H9 (cell line): ENCODE results near the gene ALG12. TPM values are rescaled to one million over a fixed set of nuclear protein-coding genes. Genes with fewer than 3 reads are reported as not detected.

ENCODE experiments used
- DNase-seq: peaks from one replicate; pipeline ENCODE4 v3.0.0-alpha.2; 2017
- H2AFZ ChIP-seq: one replicate; pipeline ENCODE4 v1.6.1; 2013; ENCODE audit warnings: mild to moderate bottlenecking, low read length, control low read depth, moderate library complexity
- H2AK5ac ChIP-seq: 2 replicates; pipeline ENCODE4 v1.6.1; 2013; ENCODE audit warnings: low read length, control low read depth, mixed read lengths; ENCODE audit not compliant: insufficient read length
- H2BK120ac ChIP-seq: one replicate; pipeline ENCODE4 v1.6.1; 2013; ENCODE audit warnings: low read depth, mild to moderate bottlenecking, low read length, control low read depth, inconsistent platforms; ENCODE audit not compliant: poor library complexity, severe bottlenecking
- H2BK12ac ChIP-seq: 2 replicates; pipeline ENCODE4 v1.6.1; 2013; ENCODE audit warnings: low read length, control low read depth, mixed read lengths, low read depth; ENCODE audit not compliant: insufficient read length
- H2BK15ac ChIP-seq: 2 replicates; pipeline ENCODE4 v1.6.1; 2013; ENCODE audit warnings: low read depth, low read length, control low read depth
- H2BK20ac ChIP-seq: one replicate; pipeline ENCODE4 v1.6.1; 2013; ENCODE audit warnings: low read depth, mild to moderate bottlenecking, low read length, control low read depth, inconsistent platforms; ENCODE audit not compliant: poor library complexity, severe bottlenecking
- H2BK5ac ChIP-seq: 2 replicates; pipeline ENCODE4 v1.6.1; 2013; ENCODE audit warnings: low read length, control low read depth, mixed read lengths; ENCODE audit not compliant: insufficient read length
- H3K14ac ChIP-seq: 2 replicates; pipeline ENCODE4 v1.6.1; 2013; ENCODE audit warnings: low read length, control low read depth; ENCODE audit not compliant: insufficient read depth
- H3K18ac ChIP-seq: 2 replicates; pipeline ENCODE4 v1.6.1; 2013; ENCODE audit warnings: low read depth, mild to moderate bottlenecking, mixed read lengths, low read length, control low read depth; ENCODE audit not compliant: insufficient read length
- H3K23ac ChIP-seq: 2 replicates; pipeline ENCODE4 v1.6.1; 2013; ENCODE audit warnings: low read length, control low read depth, mixed read lengths, low read depth; ENCODE audit not compliant: insufficient read length
- H3K23me2 ChIP-seq: 2 replicates; pipeline ENCODE4 v1.6.1; 2013; ENCODE audit warnings: low read depth, mild to moderate bottlenecking, mixed read lengths, low read length, control low read depth; ENCODE audit not compliant: insufficient read length, poor library complexity, severe bottlenecking
- H3K27ac ChIP-seq: 2 replicates; pipeline ENCODE4 v1.5.1; 2013; ENCODE audit warnings: low read length, control low read depth, mixed read lengths, low read depth; ENCODE audit not compliant: insufficient read length
- H3K27me3 ChIP-seq: 2 replicates; pipeline ENCODE4 v1.6.1; 2013; ENCODE audit warnings: low read length, control low read depth, inconsistent platforms; ENCODE audit not compliant: insufficient read depth
- H3K4ac ChIP-seq: 2 replicates; pipeline ENCODE4 v1.6.1; 2013; ENCODE audit warnings: low read depth, mild to moderate bottlenecking, control low read depth, inconsistent platforms, low read length, moderate library complexity
- H3K4me1 ChIP-seq: 2 replicates; pipeline ENCODE4 v1.6.1; 2013; ENCODE audit warnings: low read length, control low read depth, inconsistent platforms; ENCODE audit not compliant: insufficient read depth
- H3K4me2 ChIP-seq: 2 replicates; pipeline ENCODE4 v1.6.1; 2013; ENCODE audit warnings: low read length, control low read depth, mixed read lengths; ENCODE audit not compliant: insufficient read length, insufficient read depth
- H3K56ac ChIP-seq: 2 replicates; pipeline ENCODE4 v1.6.1; 2013; ENCODE audit warnings: low read depth, mild to moderate bottlenecking, mixed read lengths, low read length, control low read depth; ENCODE audit not compliant: insufficient read length
- H3K79me1 ChIP-seq: 2 replicates; pipeline ENCODE4 v1.6.1; 2013; ENCODE audit warnings: low read depth, mild to moderate bottlenecking, moderate library complexity, low read length, control low read depth, inconsistent platforms; ENCODE audit not compliant: insufficient read depth, poor library complexity, severe bottlenecking
- H3K79me2 ChIP-seq: 2 replicates; pipeline ENCODE4 v1.6.1; 2013; ENCODE audit warnings: low read length, control low read depth, inconsistent platforms; ENCODE audit not compliant: insufficient read depth
- H3K9ac ChIP-seq: 2 replicates; pipeline ENCODE4 v1.6.1; 2013; ENCODE audit warnings: low read length, control low read depth, mixed read lengths; ENCODE audit not compliant: insufficient read length; ENCODE audit errors: extremely low read depth
- H3K9me3 ChIP-seq: one replicate; pipeline ENCODE4 v1.6.1; 2013; ENCODE audit warnings: low read depth, low read length, inconsistent platforms; ENCODE audit not compliant: control insufficient read depth
- H3T11ph ChIP-seq: one replicate; pipeline ENCODE4 v1.6.1; 2013; ENCODE audit warnings: mild to moderate bottlenecking, low read length, control low read depth, inconsistent platforms
- H4K20me1 ChIP-seq: one replicate; pipeline ENCODE4 v1.6.1; 2013; ENCODE audit not compliant: control insufficient read depth, insufficient read length, insufficient read depth
- H4K5ac ChIP-seq: 2 replicates; pipeline ENCODE4 v1.6.1; 2013; ENCODE audit warnings: low read depth, mild to moderate bottlenecking, mixed read lengths, low read length, control low read depth; ENCODE audit not compliant: insufficient read length
- H4K8ac ChIP-seq: replicated peaks from 2 replicates; pipeline ENCODE4 v1.6.1; 2013; ENCODE audit warnings: low read length, control low read depth, mixed read lengths, low read depth; ENCODE audit not compliant: insufficient read length
- H4K91ac ChIP-seq: 2 replicates; pipeline ENCODE4 v1.6.1; 2013; ENCODE audit warnings: low read depth, mild to moderate bottlenecking, moderate library complexity, mixed read lengths, low read length, control low read depth; ENCODE audit not compliant: insufficient read length
- H3K27ac Mint-ChIP-seq, 3 experiments: 2 replicates in 2 of 3; 3 replicates in 1 of 3; pipeline ENCODE4 v1.8.0; 2020 to 2021; ENCODE audit warnings: mixed read lengths in 3 of 3, mild to moderate bottlenecking in 1 of 3, moderate library complexity in 1 of 3
- H3K27me3 Mint-ChIP-seq: 2 replicates; pipeline ENCODE4 v1.8.0; 2021; ENCODE audit warnings: low read depth, mild to moderate bottlenecking, moderate library complexity, mixed read lengths
- H3K36me3 Mint-ChIP-seq, 3 experiments: 2 replicates in 2 of 3; 3 replicates in 1 of 3; pipeline ENCODE4 v1.8.0; 2020 to 2021; ENCODE audit warnings: low read depth in 3 of 3, mixed read lengths in 3 of 3; ENCODE audit not compliant: insufficient read depth in 1 of 3
- H3K4me1 Mint-ChIP-seq, 2 experiments: 2 replicates each; pipeline ENCODE4 v1.8.0; 2020; ENCODE audit warnings: mixed read lengths in 2 of 2
- H3K4me3 Mint-ChIP-seq, 2 experiments: 2 replicates in 1 of 2; 3 replicates in 1 of 2; pipeline ENCODE4 v1.8.0; 2020 to 2021; ENCODE audit warnings: mild to moderate bottlenecking in 2 of 2, mixed read lengths in 2 of 2, moderate library complexity in 1 of 2
- H3K9me3 Mint-ChIP-seq, 2 experiments: 2 replicates in 1 of 2; 3 replicates in 1 of 2; pipeline ENCODE4 v1.8.0; 2020; ENCODE audit warnings: mild to moderate bottlenecking in 2 of 2, mixed read lengths in 2 of 2, moderate library complexity in 1 of 2
- WGBS: extraction: QIAGEN DNeasy Blood & Tissue Kit; methylation state at CpG from one replicate; pipeline ENCODE4 v1.1.7; 2013; ENCODE audit warnings: missing lambda C conversion rate, low lambda C conversion rate, mixed read lengths; ENCODE audit not compliant: insufficient read length; ENCODE audit errors: extremely low coverage; 5-methylcytosine and 5-hydroxymethylcytosine counted together
- total RNA-seq: library from RNA; stranded (reverse); gene quantifications from 2 replicates; pipeline ENCODE4 v1.2.1, GENCODE V29; 2021
- TF ChIP-seq, protein P1 (sequence below): fragments of 200-600 bp; sonication (generic); conservative IDR thresholded peaks from 3 replicates; pipeline ENCODE4 v1.8.0; 2021; ENCODE audit warnings: antibody characterized with exemption, mild to moderate bottlenecking

ALG12 gene
- total RNA-seq, 1 experiment from 2014 or later: 19.2 TPM

- H3K56ac ChIP-seq: no peak overlapping the region
- no peak overlapping the region for H3K23ac ChIP-seq
- H3K36me3 Mint-ChIP-seq: peaks cover 68 to 91% (median 89%) of the 10 kb centered on the region in 3 experiments
These were observed 29.2 kb downstream of the ALG12 start for GRCh38 chr22:49889071-49889470.

More at GRCh38 chr22:49889071-49889470, 29.2 kb downstream of the ALG12 start:
- Histone ChIP-seq H2BK120ac (no peak overlapping the region), H2BK15ac (no peak overlapping the region), H3K4ac (no peak overlapping the region), H3K23me2 (no peaks in the 10 kb centered on the region), H3K4me2 (no peak overlapping the region), H4K5ac (no peak overlapping the region), H2AK5ac (no peak overlapping the region), H3K4me1 (no peaks in the 10 kb centered on the region), H2BK12ac (no peak overlapping the region), H4K91ac (no peak overlapping the region), H3T11ph (no peak overlapping the region), H3K27ac (no peak overlapping the region), H3K27me3 (no peaks in the 10 kb centered on the region), H3K9me3 (no peaks in the 10 kb centered on the region), H3K9ac (no peak overlapping the region), H3K79me2 (no peaks in the 10 kb centered on the region; the same call in 1 of the 2 replicates), H3K79me1 (no peaks in the 10 kb centered on the region), H2BK20ac (no peak overlapping the region), H4K8ac (no peak overlapping the region), H4K20me1 (peaks cover 3% of the 10 kb centered on the region), H2AFZ (no peak overlapping the region), H3K18ac (no peak overlapping the region), H2BK5ac (no peak overlapping the region), H3K14ac (no peak overlapping the region)
- no CpG with 5 or more reads among the region's 5 CpGs for WGBS
- H3K4me3 Mint-ChIP-seq: no peak overlapping the region
- no peaks in the 10 kb centered on the region for H3K27me3 Mint-ChIP-seq
- peaks cover 25 to 37% of the 10 kb centered on the region in 2 experiments for H3K9me3 Mint-ChIP-seq
- H3K4me1 Mint-ChIP-seq: no peaks in the 10 kb centered on the region
- DNase-seq: no peak
- TF ChIP-seq, protein P1, sequence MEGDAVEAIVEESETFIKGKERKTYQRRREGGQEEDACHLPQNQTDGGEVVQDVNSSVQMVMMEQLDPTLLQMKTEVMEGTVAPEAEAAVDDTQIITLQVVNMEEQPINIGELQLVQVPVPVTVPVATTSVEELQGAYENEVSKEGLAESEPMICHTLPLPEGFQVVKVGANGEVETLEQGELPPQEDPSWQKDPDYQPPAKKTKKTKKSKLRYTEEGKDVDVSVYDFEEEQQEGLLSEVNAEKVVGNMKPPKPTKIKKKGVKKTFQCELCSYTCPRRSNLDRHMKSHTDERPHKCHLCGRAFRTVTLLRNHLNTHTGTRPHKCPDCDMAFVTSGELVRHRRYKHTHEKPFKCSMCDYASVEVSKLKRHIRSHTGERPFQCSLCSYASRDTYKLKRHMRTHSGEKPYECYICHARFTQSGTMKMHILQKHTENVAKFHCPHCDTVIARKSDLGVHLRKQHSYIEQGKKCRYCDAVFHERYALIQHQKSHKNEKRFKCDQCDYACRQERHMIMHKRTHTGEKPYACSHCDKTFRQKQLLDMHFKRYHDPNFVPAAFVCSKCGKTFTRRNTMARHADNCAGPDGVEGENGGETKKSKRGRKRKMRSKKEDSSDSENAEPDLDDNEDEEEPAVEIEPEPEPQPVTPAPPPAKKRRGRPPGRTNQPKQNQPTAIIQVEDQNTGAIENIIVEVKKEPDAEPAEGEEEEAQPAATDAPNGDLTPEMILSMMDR: no peak
- H3K27ac Mint-ChIP-seq: no peak overlapping the region
